HG02870 (cell line): ENCODE data around the gene ZNF653.
"Not testable (repeated sequence)": the region's sequence is repeated elsewhere in the genome, so short reads cannot be mapped to it uniquely, and the experiment has no call there.

Experiments used
- ATAC-seq: cut with Tn5 transposase; IDR thresholded peaks from one replicate; pipeline ENCODE4 v1.9.1; 2021; ENCODE audit warnings: mild to moderate bottlenecking, moderate library complexity; ENCODE audit not compliant: unreplicated experiment

ZNF653 gene

GRCh38 chr19:11458912-11459311, 46.7 kb downstream of the ZNF653 start:
- not testable (repeated sequence) for ATAC-seq

- ATAC-seq, result no peak
Measured at GRCh38 chr19:11458236-11458900, 47.3 kb downstream of the ZNF653 start.

- ATAC-seq, result no peak
Measured at GRCh38 chr19:11457831-11458230, 47.8 kb downstream of the ZNF653 start.

- ATAC-seq, result no peak
Measured at GRCh38 chr19:11457115-11457514, 48.5 kb downstream of the ZNF653 start.

GRCh38 chr19:11456659-11457058, 49.0 kb downstream of the ZNF653 start:
- no peak for ATAC-seq

GRCh38 chr19:11455233-11455554, 50.4 kb downstream of the ZNF653 start:
- ATAC-seq, result not testable (repeated sequence)

GRCh38 chr19:11453468-11454341, 51.9 kb downstream of the ZNF653 start:
- ATAC-seq, result no peak

GRCh38 chr19:11452620-11453310, 52.9 kb downstream of the ZNF653 start:
- no peak for ATAC-seq

GRCh38 chr19:11451871-11452619, 53.6 kb downstream of the ZNF653 start:
- ATAC-seq, result no peak

GRCh38 chr19:11451327-11451870, 54.2 kb downstream of the ZNF653 start:
- ATAC-seq, result no peak

GRCh38 chr19:11450570-11451326, 54.9 kb downstream of the ZNF653 start:
- no peak for ATAC-seq

GRCh38 chr19:11448923-11449554, 56.6 kb downstream of the ZNF653 start:
- no peak for ATAC-seq

- no peak for ATAC-seq
Measured at GRCh38 chr19:11448410-11448809, 57.2 kb downstream of the ZNF653 start.

GRCh38 chr19:11447347-11448262, 58.0 kb downstream of the ZNF653 start:
- no peak for ATAC-seq

GRCh38 chr19:11446652-11447301, 58.9 kb downstream of the ZNF653 start:
- ATAC-seq, result no peak

GRCh38 chr19:11446271-11446651, 59.4 kb downstream of the ZNF653 start:
- no peak for ATAC-seq

GRCh38 chr19:11445141-11445540, 60.5 kb downstream of the ZNF653 start:
- ATAC-seq, result no peak

- no peak for ATAC-seq
Measured at GRCh38 chr19:11444059-11444458, 61.6 kb downstream of the ZNF653 start.
